ENCODE data around the gene WDR7. TPM values are rescaled to one million over a fixed set of nuclear protein-coding genes. Genes with fewer than 3 reads are reported as not detected.

The WDR7 gene
- polyA plus RNA-seq, 3 donors, result 3.3 to 5.5 (median 4.9) TPM

DNA sequence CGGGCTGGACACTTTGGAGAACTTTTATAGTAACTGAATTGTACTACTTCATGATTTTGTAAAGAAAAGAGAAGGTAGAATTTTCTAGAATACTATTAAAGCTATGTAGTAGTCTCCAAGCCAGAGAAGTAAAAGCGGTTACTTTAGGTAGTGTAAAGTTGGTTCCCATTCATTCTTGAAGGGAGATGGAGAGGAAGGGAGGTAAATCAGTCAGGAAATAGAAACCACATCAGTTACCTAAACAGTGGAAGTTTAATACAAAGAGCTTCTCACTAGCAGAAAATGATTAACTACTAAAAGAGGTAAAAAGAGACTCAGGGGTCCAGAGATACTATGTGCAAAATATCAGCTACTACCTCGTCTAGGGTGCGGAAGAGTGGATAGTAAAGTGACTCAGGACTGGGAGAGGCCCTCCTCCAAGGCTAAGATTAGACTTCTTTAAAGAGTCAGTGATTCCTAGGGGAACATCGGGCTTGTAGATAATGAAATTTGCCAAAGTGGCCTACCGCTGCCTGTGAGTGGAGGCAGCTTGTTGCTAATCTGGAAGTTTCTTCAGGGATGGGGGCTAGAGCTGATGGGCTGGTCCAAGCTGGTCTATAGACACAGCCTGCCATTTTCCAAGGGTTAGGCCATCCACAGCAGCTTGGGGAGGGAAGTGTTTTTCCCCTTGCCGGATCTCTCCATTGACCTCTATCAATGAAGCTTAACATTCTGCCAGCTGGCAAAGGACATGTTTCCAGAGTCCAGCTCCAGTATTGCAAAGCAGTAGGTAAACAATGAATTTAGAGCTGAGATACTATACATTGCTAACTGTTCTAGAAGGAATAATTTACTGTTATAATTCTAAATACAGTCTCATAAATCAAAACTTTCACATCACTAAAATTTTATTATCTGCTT, 249.3 kb downstream of the WDR7 start:
- no peak overlapping the region for H3K27ac ChIP-seq (ENCODE audit: low read depth, low read length)
- WGBS, 3 donors, result 75 to 88% (median 82%) methylated on average over 7 of the region's 7 CpGs

DNA sequence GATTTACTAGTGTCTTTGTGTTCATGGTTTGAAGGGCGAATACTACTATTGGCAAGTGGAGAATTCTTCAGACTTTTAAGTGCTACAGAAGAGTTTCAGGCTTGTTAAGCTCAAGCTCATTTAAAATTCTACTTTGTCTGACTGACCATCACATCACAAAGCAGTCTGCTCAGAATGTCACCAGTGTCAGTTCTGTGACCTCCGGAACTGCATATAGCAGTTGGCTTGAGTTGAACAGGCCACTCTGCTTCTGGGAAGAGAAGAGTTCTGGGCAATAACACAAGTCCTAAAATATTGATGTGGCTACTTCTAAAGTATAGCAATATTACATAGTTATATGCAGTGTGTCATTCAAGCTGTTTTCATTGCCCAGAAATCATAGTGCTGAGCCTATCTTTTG, 250.8 kb downstream of the WDR7 start:
- 69 to 93% (median 90%) methylated on average over 2 of the region's 2 CpGs for WGBS, 3 donors
- H3K27ac ChIP-seq (ENCODE audit: low read depth, low read length), result no peak overlapping the region

DNA sequence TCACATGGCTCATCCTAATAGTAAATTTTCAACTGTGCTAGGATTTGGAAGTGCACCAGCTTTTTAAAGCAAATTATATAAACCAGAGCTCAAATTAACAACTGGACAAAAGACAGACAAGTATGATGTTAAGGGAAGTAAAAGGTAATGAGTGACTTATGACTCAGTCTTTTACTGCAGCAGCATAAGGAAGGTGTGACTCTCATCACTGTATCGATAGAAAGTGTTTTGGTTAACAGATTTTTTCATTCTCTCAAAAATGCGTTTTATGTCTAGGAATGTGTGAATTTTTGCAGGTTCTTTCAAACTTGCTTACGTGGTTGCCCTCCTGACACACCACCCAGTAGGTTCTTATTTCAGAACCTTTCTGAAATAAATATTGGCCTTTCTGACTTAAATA, 251.5 kb downstream of the WDR7 start:
- WGBS, 3 donors, result 85 to 92% (median 91%) methylated on average over 3 of the region's 3 CpGs
- no peak overlapping the region for H3K27ac ChIP-seq (ENCODE audit: low read depth, low read length)

DNA sequence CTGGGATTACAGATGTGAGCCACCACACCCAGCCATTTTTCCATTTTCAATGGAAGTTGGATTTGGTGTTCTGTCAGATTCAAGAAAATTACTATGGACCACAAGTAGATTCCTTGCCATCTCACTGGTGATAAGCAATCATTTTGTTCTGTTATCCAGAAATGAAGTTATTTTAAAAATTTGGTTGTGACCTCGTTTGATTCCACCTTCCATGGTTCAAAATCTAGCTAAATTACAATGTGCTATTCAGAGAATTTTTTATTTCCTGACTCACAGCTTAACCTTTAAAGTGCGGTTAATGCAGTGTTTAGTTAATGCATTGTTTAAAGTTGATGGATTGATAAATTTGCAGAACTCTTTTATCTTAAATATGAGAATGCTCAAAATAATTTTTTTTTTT, 252.5 kb downstream of the WDR7 start:
- 76 to 81% (median 79%) methylated on average over 2 of the region's 2 CpGs for WGBS, 3 donors
- no peak overlapping the region for H3K27ac ChIP-seq (ENCODE audit: low read depth, low read length)

DNA sequence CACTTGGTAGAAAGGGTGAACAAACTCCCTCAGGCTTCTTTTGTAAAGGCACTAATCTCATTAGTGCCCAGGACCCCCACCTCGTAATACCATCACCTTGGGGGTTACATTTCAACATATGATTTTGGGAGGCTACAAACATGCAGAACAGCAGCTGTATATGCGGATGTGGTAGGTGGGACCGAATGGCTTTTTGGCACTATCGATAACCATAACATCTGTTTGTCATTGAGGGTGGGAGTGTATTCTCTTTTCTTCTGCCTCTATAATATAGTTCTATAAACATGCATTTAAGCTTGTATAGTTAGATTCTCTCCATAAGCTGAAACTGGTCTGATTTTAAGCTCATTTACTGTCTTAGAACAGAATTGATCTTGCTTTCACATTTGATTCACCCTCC, 256.6 kb downstream of the WDR7 start:
- 90 to 95% (median 94%) methylated on average over 4 of the region's 4 CpGs for WGBS, 3 donors

DNA sequence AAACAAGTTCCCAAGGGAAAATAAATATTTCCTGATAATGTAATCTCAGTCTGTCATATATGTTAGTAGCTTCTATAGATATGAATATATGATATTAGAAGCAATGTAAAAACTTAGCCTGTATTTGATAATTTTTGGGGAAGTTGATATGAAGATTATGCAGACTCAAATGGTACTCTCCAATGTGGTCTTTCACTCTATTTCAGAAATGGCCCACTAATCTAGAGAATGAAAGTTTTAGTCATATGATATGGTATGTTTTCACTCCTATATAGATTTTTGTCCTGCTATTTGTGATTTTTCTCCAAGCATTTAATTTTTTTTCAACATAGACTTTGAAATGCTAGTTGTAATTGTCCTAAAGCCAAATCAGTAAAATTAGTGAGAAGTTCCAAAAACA, 259.1 kb downstream of the WDR7 start:
- no peak overlapping the region for H3K27ac ChIP-seq (ENCODE audit: low read depth, low read length)

More for the DNA sequence above, 256.6 kb downstream of the WDR7 start:
- H3K27ac ChIP-seq (ENCODE audit: low read depth, low read length), result no peak overlapping the region

DNA sequence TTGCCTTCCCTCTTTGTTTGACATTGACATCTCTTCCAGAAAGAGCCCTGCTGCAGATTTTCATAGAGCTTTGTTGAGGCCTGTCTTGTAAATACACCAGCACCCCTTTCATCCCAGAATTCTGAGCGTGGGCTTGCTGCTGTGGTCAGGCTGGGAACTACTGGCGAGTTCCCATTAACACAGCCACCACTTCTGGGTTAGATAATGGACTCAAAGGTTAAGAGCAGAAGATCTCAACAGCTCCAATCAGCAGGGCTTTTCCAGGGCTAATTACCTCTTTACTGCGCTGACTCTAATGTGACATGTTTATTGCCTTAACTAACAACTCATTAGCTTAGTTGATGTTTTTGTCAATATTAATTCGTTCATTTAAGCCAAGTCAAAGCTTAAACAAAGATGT, 259.8 kb downstream of the WDR7 start:
- 69 to 76% (median 73%) methylated on average over 4 of the region's 4 CpGs for WGBS, 3 donors
- no peak overlapping the region for H3K27ac ChIP-seq (ENCODE audit: low read depth, low read length)

DNA sequence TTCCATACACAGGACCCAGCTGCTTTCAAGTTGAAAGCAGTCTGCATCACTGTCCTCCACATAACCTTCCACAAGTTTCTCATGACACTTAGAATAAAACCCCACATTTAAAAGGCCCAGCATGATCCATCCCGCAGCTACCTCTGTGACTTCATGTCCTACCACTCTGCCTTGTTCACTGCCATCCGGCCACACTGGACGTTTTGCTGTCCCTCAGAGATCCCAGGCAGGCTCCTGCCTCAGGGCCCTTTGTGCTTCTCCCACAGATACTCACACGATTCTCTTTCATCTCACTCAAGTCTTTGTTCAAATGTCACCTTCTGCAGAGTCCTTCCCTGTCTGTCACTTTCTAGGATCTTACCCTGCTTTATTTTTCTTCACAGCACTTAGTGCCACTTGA, 262.8 kb downstream of the WDR7 start:
- H3K27ac ChIP-seq (ENCODE audit: low read depth, low read length), result no peak overlapping the region
- 84 to 90% (median 86%) methylated on average over 4 of the region's 4 CpGs for WGBS, 3 donors

DNA sequence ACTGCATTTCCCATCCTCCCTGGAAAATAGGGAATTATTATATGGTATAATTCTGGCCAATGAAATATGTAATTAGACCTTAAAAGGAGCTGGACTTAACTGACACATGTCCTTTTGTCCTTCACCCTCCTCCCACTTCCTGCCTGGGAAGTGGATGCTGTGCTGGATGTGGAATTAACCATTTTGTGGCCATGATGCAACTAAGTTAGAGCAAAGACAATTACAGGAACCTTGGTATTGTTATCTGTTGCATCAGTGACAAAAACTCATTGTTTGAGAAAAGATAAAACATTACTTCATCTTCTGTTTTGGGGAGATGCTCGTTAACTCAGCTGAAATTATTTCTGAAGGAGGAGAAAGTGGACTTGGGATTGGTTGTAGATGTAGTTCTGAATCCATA, 268.0 kb downstream of the WDR7 start:
- WGBS, 3 donors, result 81 to 100% (median 86%) methylated on average over 1 of the region's 1 CpG

DNA sequence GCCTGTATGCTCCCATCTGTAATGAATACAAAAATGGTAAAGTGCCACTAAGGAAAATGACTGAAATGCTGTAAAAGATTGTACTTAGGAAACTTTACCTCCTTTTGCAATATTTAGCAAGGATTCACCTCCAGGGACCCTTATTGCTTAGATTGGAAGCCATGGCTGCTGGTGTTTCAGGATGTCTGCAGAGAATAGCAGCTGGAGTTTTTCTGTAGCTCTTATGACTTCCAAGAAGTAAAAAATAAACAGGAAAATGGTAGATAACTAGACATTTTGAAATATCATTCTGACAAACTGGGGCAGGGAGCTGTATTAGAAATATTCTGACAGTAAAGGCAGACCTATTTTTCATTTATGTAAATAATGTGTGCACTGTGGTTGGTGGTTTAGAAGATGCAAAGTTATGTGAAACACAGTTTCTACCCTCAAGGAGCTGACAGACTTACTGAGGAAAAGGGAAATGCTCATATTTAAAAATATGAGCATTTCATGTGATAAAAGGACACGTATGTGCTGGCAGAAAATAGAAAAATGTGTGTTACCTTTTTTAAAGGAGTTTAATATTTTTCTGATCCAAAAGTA, 270.8 kb downstream of the WDR7 start:
- H3K27ac ChIP-seq (ENCODE audit: low read depth, low read length), result no peak overlapping the region
- WGBS, 3 donors, result 90 to 97% (median 95%) methylated on average over 1 of the region's 1 CpG

More for the DNA sequence above, 268.0 kb downstream of the WDR7 start:
- no peak overlapping the region for H3K27ac ChIP-seq (ENCODE audit: low read depth, low read length)

DNA sequence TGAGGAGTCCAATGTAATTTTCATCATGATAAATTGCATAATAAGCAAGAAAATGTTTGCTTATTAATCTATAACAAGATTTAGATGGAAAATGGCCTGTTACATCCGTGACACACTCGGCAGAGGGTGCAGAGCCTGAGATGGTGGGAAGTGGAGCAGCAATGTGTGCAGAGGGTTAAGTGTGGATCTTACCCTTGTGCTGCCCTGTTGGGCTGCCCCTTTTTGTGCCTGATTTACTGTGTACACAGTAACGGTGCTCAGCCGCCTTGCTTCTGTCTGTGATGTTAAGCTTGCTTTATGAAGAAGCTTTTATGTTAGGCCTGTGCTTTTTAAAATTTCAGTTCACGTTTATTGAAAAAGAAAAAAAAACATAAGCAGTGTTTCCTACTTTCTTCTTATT, 275.6 kb downstream of the WDR7 start:
- no peak overlapping the region for H3K27ac ChIP-seq (ENCODE audit: low read depth, low read length)
- WGBS, 3 donors, result 74 to 93% (median 91%) methylated on average over 5 of the region's 5 CpGs

DNA sequence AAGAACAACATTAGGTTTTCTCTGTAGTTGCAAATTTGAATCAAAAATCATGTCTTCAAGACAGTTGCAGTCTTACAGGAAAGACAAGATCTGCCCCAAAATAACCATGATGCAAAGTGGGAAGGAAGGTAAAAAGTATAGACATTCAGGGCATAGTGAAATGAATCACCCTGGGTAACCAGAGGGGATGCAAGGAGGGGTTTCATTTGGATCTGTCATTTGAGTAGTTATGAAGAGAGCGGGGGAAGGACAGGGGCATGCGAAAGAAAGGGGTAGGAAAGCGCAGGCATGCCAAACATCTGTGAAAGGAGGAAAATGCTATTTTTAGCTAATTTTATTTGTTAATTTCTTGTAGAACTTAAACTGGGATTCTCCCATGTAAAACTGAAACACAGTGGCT, 276.6 kb downstream of the WDR7 start:
- WGBS, 3 donors, result 95 to 98% (median 97%) methylated on average over 3 of the region's 3 CpGs
- no peak overlapping the region for H3K27ac ChIP-seq (ENCODE audit: low read depth, low read length)

DNA sequence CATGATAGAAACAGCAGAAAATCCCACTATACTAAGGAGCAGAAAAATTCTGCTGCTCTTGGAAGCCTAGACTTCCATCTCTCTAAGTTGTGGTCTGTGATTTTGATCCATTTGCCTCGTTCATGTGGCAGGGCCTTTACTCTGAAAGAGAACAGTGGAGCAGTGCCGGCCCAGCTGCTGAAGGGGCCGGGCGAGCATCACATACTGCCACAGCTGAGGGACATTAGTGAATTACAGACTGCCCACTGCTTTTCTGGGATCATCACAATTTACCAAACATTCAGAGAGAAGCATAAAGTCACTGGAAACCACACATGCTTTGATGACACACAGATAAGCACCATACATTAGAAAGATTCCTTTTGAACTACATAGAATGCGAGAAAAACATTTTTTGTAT, 278.7 kb downstream of the WDR7 start:
- 88 to 92% (median 89%) methylated on average over 5 of the region's 5 CpGs for WGBS, 3 donors
- no peak overlapping the region for H3K27ac ChIP-seq (ENCODE audit: low read depth, low read length)

DNA sequence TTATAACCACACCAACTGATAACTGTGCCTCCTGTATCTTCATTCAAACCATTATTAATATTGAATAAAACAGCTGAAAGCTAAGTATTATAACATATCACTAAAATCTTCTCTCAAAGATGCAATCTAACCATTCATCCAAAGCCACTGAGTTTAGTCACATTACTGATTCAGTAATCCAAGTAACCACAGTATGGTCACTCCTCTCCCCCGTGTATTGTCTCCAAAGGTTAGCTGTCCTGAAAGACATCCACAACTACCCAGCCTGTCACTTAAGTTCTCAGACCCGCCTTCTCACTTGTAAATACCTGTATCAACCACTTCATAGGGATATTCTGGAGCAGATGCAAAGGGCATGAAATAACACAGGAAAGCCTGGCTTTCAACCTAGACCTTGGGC, 282.3 kb downstream of the WDR7 start:
- WGBS, 3 donors, result 90 to 96% (median 92%) methylated on average over 2 of the region's 2 CpGs
- H3K27ac ChIP-seq (ENCODE audit: low read depth, low read length), result no peak overlapping the region

DNA sequence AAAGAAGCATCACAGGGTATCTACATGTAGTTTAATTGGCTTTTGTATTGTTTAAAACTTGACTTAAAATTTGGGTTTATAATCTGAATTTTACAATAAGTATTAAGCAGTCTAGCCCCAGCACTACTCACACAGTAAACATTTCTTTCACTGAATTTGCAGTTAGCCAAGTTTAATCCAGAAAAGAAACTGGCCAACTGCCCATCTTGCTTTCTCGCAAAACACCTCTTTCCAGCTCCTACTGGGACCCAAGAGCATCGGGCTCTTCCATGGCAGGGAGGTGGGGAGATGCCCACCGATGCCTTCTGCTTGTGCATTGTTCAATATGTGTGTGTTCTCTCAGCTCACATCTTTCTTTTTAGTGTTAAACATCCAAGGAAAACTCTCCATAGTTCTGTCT, 283.0 kb downstream of the WDR7 start:
- no peak overlapping the region for H3K27ac ChIP-seq (ENCODE audit: low read depth, low read length)
- 82 to 91% (median 84%) methylated on average over 3 of the region's 3 CpGs for WGBS, 3 donors

DNA sequence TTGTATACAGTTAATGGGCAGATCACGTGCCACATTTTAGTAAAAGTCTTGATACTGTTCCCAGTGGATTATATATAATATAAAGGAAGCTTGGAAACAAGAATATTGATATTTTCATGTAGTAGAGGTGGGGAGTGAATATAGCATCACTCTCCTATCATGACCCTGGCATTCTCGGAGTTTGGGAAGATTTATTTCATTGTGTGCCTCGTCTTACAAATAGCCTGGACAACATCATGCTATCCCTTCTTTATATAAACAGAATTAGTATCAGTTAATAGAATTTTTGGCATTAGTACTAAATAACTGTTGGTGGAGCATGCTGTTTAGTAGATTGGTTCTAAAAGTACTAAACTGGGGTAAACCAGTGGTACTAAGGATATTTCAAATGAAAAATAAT, 283.7 kb downstream of the WDR7 start:
- 89 to 96% (median 92%) methylated on average over 3 of the region's 3 CpGs for WGBS, 3 donors
- no peak overlapping the region for H3K27ac ChIP-seq (ENCODE audit: low read depth, low read length)

DNA sequence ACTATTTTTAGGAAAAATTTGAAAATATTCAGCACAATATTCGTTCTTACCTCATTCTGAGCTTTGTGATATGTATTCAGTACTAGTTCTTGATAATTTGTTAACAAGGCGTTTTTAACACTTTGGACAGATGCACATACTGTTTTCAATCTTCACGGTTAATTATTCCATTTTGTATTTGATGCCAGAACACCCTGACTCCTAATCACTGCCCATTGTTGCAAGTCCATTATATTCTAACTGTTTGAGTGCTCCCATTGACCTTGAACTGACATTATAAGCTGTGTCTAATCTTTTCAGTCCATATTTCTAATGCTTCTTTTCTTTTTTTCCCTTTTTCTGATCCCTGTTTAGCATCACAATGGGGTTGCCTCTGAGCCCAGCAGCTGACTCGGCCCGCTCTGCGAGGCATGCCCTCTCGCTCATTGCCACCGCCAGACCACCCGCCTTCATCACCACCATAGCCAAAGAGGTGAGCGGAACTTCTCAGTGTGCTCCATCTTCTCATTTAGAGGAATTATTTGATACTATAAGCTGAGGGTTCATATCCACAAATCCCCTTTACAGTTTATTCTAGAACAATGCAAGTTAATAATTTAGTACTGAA, 284.4 kb downstream of the WDR7 start:
- 97% methylated on average over 10 of the region's 10 CpGs for WGBS, 3 donors
- no peak overlapping the region for H3K27ac ChIP-seq (ENCODE audit: low read depth, low read length)

DNA sequence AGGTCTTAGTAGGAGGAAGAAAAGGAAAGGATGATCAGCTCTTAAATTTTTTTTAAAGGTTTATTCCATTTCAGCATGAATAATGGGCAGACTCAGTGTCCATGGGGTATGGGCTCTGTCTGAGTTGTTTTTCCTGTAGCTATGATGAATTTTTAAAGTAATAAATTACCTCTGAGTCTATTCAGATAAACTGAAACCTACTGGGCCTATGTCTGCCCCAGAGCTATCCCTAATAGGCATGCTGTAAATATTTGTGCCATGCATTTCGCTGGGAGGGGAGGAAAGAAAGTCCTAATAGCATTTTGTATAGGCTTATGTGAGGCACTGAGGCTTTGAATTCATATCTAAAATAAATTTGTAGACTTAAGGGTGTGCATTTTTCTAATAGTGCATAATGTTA, 285.3 kb downstream of the WDR7 start:
- no peak overlapping the region for H3K27ac ChIP-seq (ENCODE audit: low read depth, low read length)
- 86 to 97% (median 88%) methylated on average over 1 of the region's 1 CpG for WGBS, 3 donors

DNA sequence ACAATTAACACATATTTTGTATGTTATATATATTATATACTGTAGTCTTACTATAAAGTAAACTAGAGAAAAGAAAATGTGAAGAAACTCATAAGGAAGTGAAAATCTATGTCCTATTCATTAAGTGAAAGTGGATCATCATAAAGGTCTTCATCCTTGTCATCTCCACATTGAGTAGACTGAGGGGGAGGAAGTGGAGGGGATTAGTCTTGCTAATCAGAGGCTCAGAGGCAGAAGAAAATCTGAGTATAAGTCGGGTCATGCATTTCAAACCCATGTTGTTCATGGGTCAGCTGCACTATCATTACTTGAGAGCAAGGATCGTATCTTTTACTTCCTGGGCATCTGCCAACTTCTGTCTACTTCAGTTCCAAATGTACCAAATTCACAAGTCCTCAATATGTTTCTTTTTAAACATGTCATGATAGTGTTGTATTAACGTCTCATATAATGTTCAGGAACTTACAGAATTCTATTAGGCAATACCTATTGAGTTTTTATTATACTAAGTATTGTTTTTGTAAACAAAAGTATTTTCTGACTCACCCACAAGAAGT, 286.8 kb downstream of the WDR7 start:
- no peak overlapping the region for H3K27ac ChIP-seq (ENCODE audit: low read depth, low read length)
- WGBS, 3 donors, result 70 to 81% (median 76%) methylated on average over 3 of the region's 3 CpGs
